HS-5 (cell line): ENCODE results near the gene CCDC74B.
A peak's percentile ranks its signal among the peaks of the same experiment; 100 is the strongest.
"Not testable (repeated sequence)": the region's sequence is repeated elsewhere in the genome, so short reads cannot be mapped to it uniquely, and the experiment has no call there.

ENCODE experiments used
- DNase-seq: peaks from one replicate; pipeline ENCODE4 v3.0.0-alpha.2; 2012; ENCODE audit warnings: low read depth

The CCDC74B gene

GRCh38 chr2:130145006-130145414 is at the start of gene CCDC74B:
Gene CCDC74B, minus strand, starts transcription at chr2:130145112. Its CDS starts 116 bp downstream, at chr2:130144996.
- DNase-seq, result not testable (repeated sequence)

GRCh38 chr2:130193824-130194223 is 48.9 kb upstream of the CCDC74B start:
- not testable (repeated sequence) for DNase-seq

GRCh38 chr2:130192451-130192850 is 47.5 kb upstream of the CCDC74B start:
- DNase-seq, result not testable (repeated sequence)

GRCh38 chr2:130191319-130191718 is 46.4 kb upstream of the CCDC74B start:
- not testable (repeated sequence) for DNase-seq

GRCh38 chr2:130190237-130190636 is 45.3 kb upstream of the CCDC74B start:
- no peak for DNase-seq

- not testable (repeated sequence) for DNase-seq
Observed at GRCh38 chr2:130188958-130189357, 44.0 kb upstream of the CCDC74B start.

GRCh38 chr2:130187859-130188792 is 43.2 kb upstream of the CCDC74B start:
- DNase-seq, result not testable (repeated sequence)

- no peak for DNase-seq
Observed at GRCh38 chr2:130187268-130187667, 42.4 kb upstream of the CCDC74B start.

GRCh38 chr2:130186391-130186790 is 41.5 kb upstream of the CCDC74B start:
- no peak for DNase-seq

- DNase-seq, result no peak
Observed at GRCh38 chr2:130185896-130186295, 41.0 kb upstream of the CCDC74B start.

- DNase-seq, result no peak
Observed at GRCh38 chr2:130185436-130185835, 40.5 kb upstream of the CCDC74B start.

GRCh38 chr2:130183512-130184373 is 38.8 kb upstream of the CCDC74B start:
- no peak for DNase-seq

GRCh38 chr2:130182826-130183511 is 38.1 kb upstream of the CCDC74B start:
- DNase-seq, result not testable (repeated sequence)

- DNase-seq, result peak; percentile 53
Observed at GRCh38 chr2:130181880-130182682, 37.2 kb upstream of the CCDC74B start, which contains the start of gene MZT2B. Gene MZT2B, plus strand, starts transcription at chr2:130182262. Its CDS starts 21 bp downstream, at chr2:130182283.

- peak; percentile 66 for DNase-seq
Observed at GRCh38 chr2:130181325-130181879, 36.5 kb upstream of the CCDC74B start, which contains the start of gene SMPD4. Gene SMPD4, minus strand, starts transcription at chr2:130181602. Its CDS starts 5,010 bp downstream, at chr2:130176592.

GRCh38 chr2:130180404-130181324 is 35.8 kb upstream of the CCDC74B start:
- DNase-seq, result not testable (repeated sequence)

- not testable (repeated sequence) for DNase-seq
Observed at GRCh38 chr2:130174866-130175265, 30.0 kb upstream of the CCDC74B start.

GRCh38 chr2:130169896-130170295 is 25.0 kb upstream of the CCDC74B start:
- no peak for DNase-seq

- not testable (repeated sequence) for DNase-seq
Observed at GRCh38 chr2:130169163-130169562, 24.3 kb upstream of the CCDC74B start.
